GM10847 (cell line): ENCODE measurements around the gene TTC28.

Experiments used
- POLR2A ChIP-seq: IDR thresholded peaks from 2 replicates; pipeline ENCODE4 v1.6.1; 2011; ENCODE audit not compliant: insufficient read length; ENCODE audit errors: extremely low read depth

TTC28 gene

GRCh38 chr22:28027453-28028448, 651.9 kb downstream of the TTC28 start:
- no peak for TF ChIP-seq POLR2A

- TF ChIP-seq POLR2A: no peak
Observed at GRCh38 chr22:28025866-28026575, 653.6 kb downstream of the TTC28 start.

- TF ChIP-seq POLR2A: no peak
Observed at GRCh38 chr22:28025333-28025732, 654.3 kb downstream of the TTC28 start.

- no peak for TF ChIP-seq POLR2A
Observed at GRCh38 chr22:28024422-28024888, 655.2 kb downstream of the TTC28 start.

GRCh38 chr22:28023774-28024173, 655.9 kb downstream of the TTC28 start:
- no peak for TF ChIP-seq POLR2A

GRCh38 chr22:28023036-28023435, 656.6 kb downstream of the TTC28 start:
- TF ChIP-seq POLR2A: no peak

- TF ChIP-seq POLR2A: no peak
Observed at GRCh38 chr22:28021998-28022660, 657.5 kb downstream of the TTC28 start.

GRCh38 chr22:28021116-28021997, 658.3 kb downstream of the TTC28 start:
- no peak for TF ChIP-seq POLR2A

GRCh38 chr22:28019881-28020861, 659.5 kb downstream of the TTC28 start:
- TF ChIP-seq POLR2A: no peak

GRCh38 chr22:28019360-28019759, 660.3 kb downstream of the TTC28 start:
- no peak for TF ChIP-seq POLR2A

- TF ChIP-seq POLR2A: no peak
Observed at GRCh38 chr22:28018461-28018927, 661.1 kb downstream of the TTC28 start.

- TF ChIP-seq POLR2A: no peak
Observed at GRCh38 chr22:28017859-28018258, 661.8 kb downstream of the TTC28 start.

- no peak for TF ChIP-seq POLR2A
Observed at GRCh38 chr22:28017558-28017820, 662.2 kb downstream of the TTC28 start.
